Right atrium auricular region (tissue), 2 donors: Measurements from ENCODE around the gene RBM14. TPM values are rescaled to one million over a fixed set of nuclear protein-coding genes. Genes with fewer than 3 reads are reported as not detected.

Experiments used
- DNase-seq: peaks from one replicate; pipeline ENCODE4 v3.0.0-alpha.2; 2019; ENCODE audit warnings: low spot score
- H3K27ac ChIP-seq, 2 donors: fragments of 200-600 bp; sonication (generic); 1 replicate in 1 of 2; 2 replicates in 1 of 2; pipeline ENCODE4 v1.5.1; 2016 to 2019
- H3K27me3 ChIP-seq, 2 donors: fragments of 200-600 bp; sonication (generic); one replicate each; pipeline versions ENCODE4 v1.5.1 to v1.6.0; 2017 to 2019
- H3K36me3 ChIP-seq: fragments of 200-600 bp; sonication (generic); one replicate; pipeline ENCODE4 v1.5.1; 2016
- H3K4me1 ChIP-seq, 2 donors: fragments of 200-600 bp; sonication (generic); one replicate each; pipeline versions ENCODE4 v1.5.1 to v1.6.0; 2017 to 2019
- H3K4me3 ChIP-seq, 2 donors: fragments of 200-600 bp; sonication (generic); 1 replicate in 1 of 2; 2 replicates in 1 of 2; pipeline ENCODE4 v1.5.1; 2017 to 2019; ENCODE audit warnings: mild to moderate bottlenecking in 1 of 2, moderate library complexity in 1 of 2
- H3K9me3 ChIP-seq, 2 donors: fragments of 200-600 bp; sonication (generic); one replicate each; pipeline ENCODE4 v1.5.1; 2019
- total RNA-seq, 2 donors: library from RNA; depleted of rRNA; stranded (reverse); fragments of >200 nt; gene quantifications; one replicate each; pipeline ENCODE4 v1.1.0, GENCODE V29; 2016
- TF ChIP-seq, protein P1 (sequence below), 2 donors: fragments of 200-600 bp; sonication (generic); IDR thresholded peaks; one replicate each; pipeline ENCODE4 v1.5.1; 2019; ENCODE audit warnings: antibody characterized with exemption in 2 of 2

Gene RBM14
- total RNA-seq, 2 donors from 2014 or later, result 27.5 to 34.3 TPM

DNA sequence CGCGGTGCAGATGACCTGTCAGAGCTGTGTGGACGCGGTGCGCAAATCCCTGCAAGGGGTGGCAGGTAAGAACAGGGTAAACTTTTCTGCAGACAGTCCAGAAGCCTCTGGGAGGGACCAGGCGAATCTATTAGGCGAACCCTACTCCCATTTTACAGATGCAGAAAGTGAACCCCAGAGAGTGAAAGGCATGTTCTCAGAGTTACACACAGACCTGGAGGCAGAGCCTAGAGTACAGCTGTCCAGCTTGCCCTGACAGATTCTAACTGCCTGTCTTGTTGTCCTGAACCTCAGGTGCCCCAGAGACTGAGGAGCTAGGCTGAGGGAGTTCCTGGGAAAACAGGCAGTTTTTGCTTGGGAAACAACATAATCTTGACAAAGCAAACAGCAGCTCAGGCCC, 22.8 kb upstream of the RBM14 start:
- TF ChIP-seq, protein P1, sequence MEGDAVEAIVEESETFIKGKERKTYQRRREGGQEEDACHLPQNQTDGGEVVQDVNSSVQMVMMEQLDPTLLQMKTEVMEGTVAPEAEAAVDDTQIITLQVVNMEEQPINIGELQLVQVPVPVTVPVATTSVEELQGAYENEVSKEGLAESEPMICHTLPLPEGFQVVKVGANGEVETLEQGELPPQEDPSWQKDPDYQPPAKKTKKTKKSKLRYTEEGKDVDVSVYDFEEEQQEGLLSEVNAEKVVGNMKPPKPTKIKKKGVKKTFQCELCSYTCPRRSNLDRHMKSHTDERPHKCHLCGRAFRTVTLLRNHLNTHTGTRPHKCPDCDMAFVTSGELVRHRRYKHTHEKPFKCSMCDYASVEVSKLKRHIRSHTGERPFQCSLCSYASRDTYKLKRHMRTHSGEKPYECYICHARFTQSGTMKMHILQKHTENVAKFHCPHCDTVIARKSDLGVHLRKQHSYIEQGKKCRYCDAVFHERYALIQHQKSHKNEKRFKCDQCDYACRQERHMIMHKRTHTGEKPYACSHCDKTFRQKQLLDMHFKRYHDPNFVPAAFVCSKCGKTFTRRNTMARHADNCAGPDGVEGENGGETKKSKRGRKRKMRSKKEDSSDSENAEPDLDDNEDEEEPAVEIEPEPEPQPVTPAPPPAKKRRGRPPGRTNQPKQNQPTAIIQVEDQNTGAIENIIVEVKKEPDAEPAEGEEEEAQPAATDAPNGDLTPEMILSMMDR (IDR thresholded peaks at IDR 0.05), result no peak
- Histone ChIP-seq H3K4me1 (peaks cover 0 to 36% of the 10 kb centered on the region in 2 donors), H3K27ac (peak overlapping the region; percentile 83 to 84)

DNA sequence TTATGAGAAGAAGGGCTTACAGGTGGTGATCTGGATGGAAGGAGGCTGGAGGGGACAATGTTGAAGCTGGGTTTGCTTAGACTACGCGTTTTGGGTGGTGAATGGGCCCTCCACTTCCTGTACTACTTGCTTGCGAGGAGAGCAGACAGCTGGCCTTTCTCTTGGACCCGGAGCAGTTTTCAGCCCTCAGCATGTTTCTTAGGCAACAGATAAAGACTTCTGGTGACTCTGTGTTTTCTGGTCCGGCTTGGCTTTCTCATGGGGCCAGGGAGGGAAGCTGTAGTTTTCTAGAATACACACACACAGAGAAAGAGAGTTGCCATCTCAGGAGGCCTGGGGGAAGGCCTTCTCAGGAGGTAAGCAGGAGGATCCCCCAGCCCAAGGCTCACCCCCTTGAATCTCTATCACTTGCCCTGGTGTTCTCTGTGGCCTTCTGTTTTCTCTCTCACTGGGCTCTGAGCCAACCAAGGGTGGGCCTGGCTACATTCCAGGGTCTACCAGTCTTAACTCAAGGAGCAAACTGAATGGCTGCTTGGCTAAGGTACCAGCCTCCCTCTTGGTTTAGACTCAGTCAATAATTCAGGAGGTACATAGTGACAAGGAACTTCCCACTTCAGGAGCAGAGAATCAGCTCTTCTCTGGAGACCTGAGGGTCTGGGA, 21.1 kb upstream of the RBM14 start:
- TF ChIP-seq, protein P1 (IDR thresholded peaks at IDR 0.05), result no peak
- H3K9me3 ChIP-seq, result no peaks in the 10 kb centered on the region
- peak overlapping the region; percentile 56 to 70 for H3K27ac ChIP-seq
- peaks cover 0 to 36% of the 10 kb centered on the region in 2 donors for H3K4me1 ChIP-seq
- DNase-seq, result peak; percentile 86
- peaks cover 4% of the 10 kb centered on the region for H3K36me3 ChIP-seq
- no peak overlapping the region for H3K4me3 ChIP-seq
- H3K27me3 ChIP-seq, result no peaks in the 10 kb centered on the region

More for the DNA sequence above, 22.8 kb upstream of the RBM14 start:
- no peaks in the 10 kb centered on the region for H3K9me3 ChIP-seq
- H3K36me3 ChIP-seq, result no peaks in the 10 kb centered on the region
- DNase-seq, result no peak
- H3K27me3 ChIP-seq, result no peaks in the 10 kb centered on the region
- peak overlapping the region; percentile 59 to 60 for H3K4me3 ChIP-seq

DNA sequence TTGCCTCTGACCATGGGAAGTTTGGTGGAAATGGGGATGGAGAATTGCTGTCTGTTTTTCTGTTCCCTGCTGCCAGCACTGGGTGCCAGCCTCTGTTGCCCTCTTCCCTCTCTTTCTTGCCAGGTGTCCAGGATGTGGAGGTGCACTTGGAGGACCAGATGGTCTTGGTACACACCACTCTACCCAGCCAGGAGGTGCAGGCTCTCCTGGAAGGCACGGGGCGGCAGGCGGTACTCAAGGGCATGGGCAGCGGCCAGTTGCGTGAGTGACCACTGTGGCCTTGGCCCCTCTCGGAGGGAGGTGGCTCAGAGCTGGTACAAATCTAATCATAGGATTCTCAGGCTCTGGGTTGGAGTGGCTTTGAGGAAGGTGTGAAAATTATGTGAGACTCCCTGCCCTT, 17.4 kb upstream of the RBM14 start:
- peaks cover 0 to 41% of the 10 kb centered on the region in 2 donors for H3K4me1 ChIP-seq
- no peak for DNase-seq
- no peaks in the 10 kb centered on the region for H3K27me3 ChIP-seq
- TF ChIP-seq, protein P1 (IDR thresholded peaks at IDR 0.05), result no peak
- no peak overlapping the region for H3K27ac ChIP-seq
- no peaks in the 10 kb centered on the region for H3K9me3 ChIP-seq
- peaks cover 4% of the 10 kb centered on the region for H3K36me3 ChIP-seq
- H3K4me3 ChIP-seq, result no peak overlapping the region

DNA sequence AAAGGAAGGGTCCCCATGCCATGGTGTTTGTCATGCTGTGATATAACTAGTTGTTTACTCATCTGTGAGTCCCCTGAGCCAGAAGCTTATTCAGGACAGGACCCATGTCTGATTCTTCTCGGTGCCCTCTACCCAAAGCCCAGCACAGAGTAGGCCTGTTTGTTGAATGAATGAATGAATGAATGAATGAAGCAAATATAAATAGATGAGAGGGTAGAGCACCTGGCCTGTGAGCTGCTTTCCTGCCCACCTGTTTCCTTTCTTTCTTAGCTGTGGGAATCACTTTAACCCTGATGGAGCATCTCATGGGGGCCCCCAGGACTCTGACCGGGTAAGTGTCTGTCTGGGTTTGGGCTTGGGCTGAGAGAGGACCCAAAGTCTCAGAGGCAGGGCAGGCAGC, 16.2 kb upstream of the RBM14 start:
- no peak overlapping the region for H3K27ac ChIP-seq
- peaks cover 6% of the 10 kb centered on the region for H3K36me3 ChIP-seq
- no peak for DNase-seq
- TF ChIP-seq, protein P1 (IDR thresholded peaks at IDR 0.05), result no peak
- H3K4me3 ChIP-seq, result no peak overlapping the region
- no peaks in the 10 kb centered on the region for H3K27me3 ChIP-seq
- peaks cover 0 to 29% of the 10 kb centered on the region in 2 donors for H3K4me1 ChIP-seq
- no peaks in the 10 kb centered on the region for H3K9me3 ChIP-seq

DNA sequence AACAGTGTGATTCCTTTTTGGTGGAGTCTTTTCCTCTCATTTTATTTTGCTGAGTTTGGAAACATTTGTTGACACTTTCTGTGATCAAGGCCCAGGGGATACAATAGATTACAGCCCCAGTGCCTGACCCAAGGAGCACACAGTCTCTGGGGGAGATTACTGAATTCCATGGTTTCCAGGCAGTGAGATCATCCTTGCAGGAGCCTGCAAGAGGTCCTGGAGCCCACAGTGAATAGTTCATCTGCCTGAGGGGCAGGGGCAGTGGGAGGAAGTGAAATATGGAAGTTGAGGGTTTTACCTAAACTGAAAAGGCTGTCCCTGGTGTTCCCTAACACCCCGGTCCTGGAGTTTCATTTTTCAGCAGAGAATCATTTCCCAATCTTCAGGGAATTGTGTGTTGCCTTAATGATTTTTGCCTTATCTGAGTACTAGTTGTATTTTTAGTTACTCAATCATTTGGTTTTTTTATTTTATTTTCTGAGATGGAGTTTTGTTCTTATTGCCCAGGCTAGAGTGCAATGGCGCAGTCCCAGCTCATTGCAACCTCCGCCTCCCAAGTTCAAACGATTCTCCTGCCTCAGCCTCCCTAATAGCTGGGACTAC, 15.7 kb upstream of the RBM14 start:
- H3K27me3 ChIP-seq, result no peaks in the 10 kb centered on the region
- H3K36me3 ChIP-seq, result peaks cover 11% of the 10 kb centered on the region
- TF ChIP-seq, protein P1 (IDR thresholded peaks at IDR 0.05), result no peak
- H3K4me3 ChIP-seq, result no peak overlapping the region
- H3K9me3 ChIP-seq, result no peaks in the 10 kb centered on the region
- H3K27ac ChIP-seq, result no peak overlapping the region
- peaks cover 0 to 24% of the 10 kb centered on the region in 2 donors for H3K4me1 ChIP-seq
- DNase-seq, result no peak
